GM21717 (cell line): ENCODE data around the gene PRM2.
"Not testable (repeated sequence)": the region's sequence is repeated elsewhere in the genome, so short reads cannot be mapped to it uniquely, and the experiment has no call there.

Source experiments
- ATAC-seq: cut with Tn5 transposase; IDR thresholded peaks from one replicate; pipeline ENCODE4 v1.9.1; 2021; ENCODE audit warnings: mild to moderate bottlenecking, moderate library complexity; ENCODE audit not compliant: unreplicated experiment

Gene PRM2

GRCh38 chr16:11290102-11290893 lies 14.0 kb upstream of the PRM2 start:
- no peak for ATAC-seq

GRCh38 chr16:11289696-11290095 lies 13.4 kb upstream of the PRM2 start:
- not testable (repeated sequence) for ATAC-seq

- ATAC-seq, result no peak
These were observed 12.9 kb upstream of the PRM2 start for GRCh38 chr16:11289202-11289601.

GRCh38 chr16:11285842-11286241 lies 9.6 kb upstream of the PRM2 start:
- ATAC-seq, result no peak

GRCh38 chr16:11283820-11284248 lies 7.6 kb upstream of the PRM2 start:
- ATAC-seq, result no peak

GRCh38 chr16:11280616-11281522 lies 4.6 kb upstream of the PRM2 start, which contains the start of gene PRM1:
Gene PRM1, minus strand, starts transcription at chr16:11281330. Its CDS starts 92 bp downstream, at chr16:11281238.
- no peak for ATAC-seq

- ATAC-seq, result no peak
These were observed 2.7 kb upstream of the PRM2 start for GRCh38 chr16:11278681-11279628.

GRCh38 chr16:11277607-11278337 lies 1.5 kb upstream of the PRM2 start:
- ATAC-seq, result no peak

- no peak for ATAC-seq
These were observed 765 bp upstream of the PRM2 start for GRCh38 chr16:11276896-11277593.

GRCh38 chr16:11274964-11275363 lies 1.3 kb downstream of the PRM2 start:
- no peak for ATAC-seq

GRCh38 chr16:11273721-11274324 lies 2.5 kb downstream of the PRM2 start:
- ATAC-seq, result no peak

- ATAC-seq, result no peak
These were observed 3.2 kb downstream of the PRM2 start, which contains the start of gene PRM3 for GRCh38 chr16:11272921-11273720. Gene PRM3, minus strand, starts transcription at chr16:11273629. Its CDS starts 34 bp downstream, at chr16:11273595.

- no peak for ATAC-seq
These were observed 3.8 kb downstream of the PRM2 start for GRCh38 chr16:11272484-11272883.

- ATAC-seq, result no peak
These were observed 4.7 kb downstream of the PRM2 start for GRCh38 chr16:11271610-11272009.

- ATAC-seq, result no peak
These were observed 5.6 kb downstream of the PRM2 start for GRCh38 chr16:11270602-11271162.

GRCh38 chr16:11268921-11269375 lies 7.3 kb downstream of the PRM2 start, which contains the start of gene TNP2:
Gene TNP2, minus strand, starts transcription at chr16:11269325. Its CDS starts 63 bp downstream, at chr16:11269262.
- no peak for ATAC-seq

- ATAC-seq, result no peak
These were observed 11.2 kb downstream of the PRM2 start for GRCh38 chr16:11265124-11265523.
